GM21737 (cell line): Measurements from ENCODE around the gene EPHB2.

Experiments
- ATAC-seq: cut with Tn5 transposase; IDR thresholded peaks from one replicate; pipeline ENCODE4 v1.9.1; 2021; ENCODE audit warnings: mild to moderate bottlenecking, moderate library complexity; ENCODE audit not compliant: unreplicated experiment

Gene EPHB2

GRCh38 chr1:22721122-22721873, 10.7 kb downstream of the EPHB2 start:
- no peak for ATAC-seq

GRCh38 chr1:22722901-22723550, 12.4 kb downstream of the EPHB2 start:
- ATAC-seq, result no peak

GRCh38 chr1:22727873-22728272, 17.2 kb downstream of the EPHB2 start:
- ATAC-seq, result no peak

- ATAC-seq, result no peak
Observed at GRCh38 chr1:22728751-22729399, 18.2 kb downstream of the EPHB2 start.

GRCh38 chr1:22729400-22729773, 18.7 kb downstream of the EPHB2 start:
- ATAC-seq, result no peak

DNA sequence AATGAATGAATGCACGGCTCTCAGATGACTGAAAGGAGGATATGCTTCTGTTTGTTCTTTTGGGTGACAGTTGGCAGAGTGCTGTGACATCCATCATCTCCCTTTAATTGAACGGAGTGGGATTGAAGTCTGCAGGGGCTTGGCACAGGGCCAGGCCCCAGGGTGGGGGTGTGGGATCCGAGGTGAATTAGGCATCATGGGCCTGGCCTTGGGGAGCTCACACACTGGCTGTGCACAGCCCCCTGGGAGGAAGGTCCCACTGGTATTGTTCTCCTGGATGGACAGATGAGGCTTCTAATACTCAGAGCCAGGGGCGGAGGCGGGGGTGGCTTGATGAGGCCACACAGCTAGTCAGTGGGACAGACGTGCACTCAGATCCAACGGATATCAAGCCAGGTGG, 19.3 kb downstream of the EPHB2 start:
- ATAC-seq, result no peak

DNA sequence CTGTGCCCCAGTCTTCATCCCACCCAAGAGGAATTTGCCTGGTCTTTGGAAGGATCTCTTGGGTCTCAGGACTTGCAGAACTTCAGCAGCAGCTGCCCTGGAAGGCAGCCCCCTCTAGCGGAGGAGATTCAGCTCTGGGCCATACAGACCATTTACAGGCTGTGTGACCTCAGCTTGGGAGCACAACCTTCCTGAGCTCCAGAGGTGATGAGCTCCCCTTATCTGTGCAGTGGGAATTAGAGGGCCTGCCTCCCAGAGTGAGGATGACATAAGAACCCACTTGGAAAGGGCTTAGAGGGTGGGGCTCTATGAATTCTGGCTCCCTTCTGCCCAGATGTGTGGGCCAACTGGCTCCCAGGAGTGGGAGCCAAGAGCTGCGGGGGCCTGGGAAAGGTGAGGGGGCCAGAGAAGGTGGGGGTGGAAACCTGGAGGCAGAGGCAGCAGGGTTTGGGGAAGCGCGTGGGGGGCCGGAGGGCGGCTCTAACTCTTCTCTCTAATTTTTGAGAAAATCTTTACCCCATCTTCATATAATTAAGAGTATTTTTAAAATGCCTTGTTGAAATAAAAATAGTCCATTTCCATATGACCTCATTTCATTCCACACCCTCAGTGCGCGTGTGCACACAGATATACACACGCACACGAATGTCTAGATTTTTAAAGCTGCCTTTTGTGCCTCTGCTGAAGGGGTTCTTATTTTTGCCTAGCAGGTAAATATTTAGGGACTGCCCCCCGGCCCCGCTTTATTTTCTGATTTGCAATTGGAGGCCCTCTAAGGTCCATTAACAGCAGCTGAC, 21.5 kb downstream of the EPHB2 start:
- no peak for ATAC-seq

DNA sequence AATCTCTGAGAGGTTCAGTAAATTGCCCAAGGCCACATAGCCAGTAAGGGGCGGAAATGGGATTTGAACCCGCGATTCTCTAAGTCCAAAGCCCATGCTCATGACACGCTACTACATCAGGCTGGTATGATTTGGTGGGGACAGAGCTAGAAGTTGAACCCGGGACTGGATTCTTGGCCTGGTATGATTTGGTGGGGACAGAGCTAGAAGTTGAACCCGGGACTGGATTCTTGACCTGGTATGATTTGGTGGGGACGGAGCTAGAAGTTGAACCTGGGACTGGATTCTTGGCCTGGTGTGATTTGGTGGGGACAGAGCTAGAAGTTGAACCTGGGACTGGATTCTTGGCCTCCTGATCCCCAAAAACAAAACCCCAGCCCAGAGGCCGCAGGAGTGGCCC, 23.0 kb downstream of the EPHB2 start:
- no peak for ATAC-seq

DNA sequence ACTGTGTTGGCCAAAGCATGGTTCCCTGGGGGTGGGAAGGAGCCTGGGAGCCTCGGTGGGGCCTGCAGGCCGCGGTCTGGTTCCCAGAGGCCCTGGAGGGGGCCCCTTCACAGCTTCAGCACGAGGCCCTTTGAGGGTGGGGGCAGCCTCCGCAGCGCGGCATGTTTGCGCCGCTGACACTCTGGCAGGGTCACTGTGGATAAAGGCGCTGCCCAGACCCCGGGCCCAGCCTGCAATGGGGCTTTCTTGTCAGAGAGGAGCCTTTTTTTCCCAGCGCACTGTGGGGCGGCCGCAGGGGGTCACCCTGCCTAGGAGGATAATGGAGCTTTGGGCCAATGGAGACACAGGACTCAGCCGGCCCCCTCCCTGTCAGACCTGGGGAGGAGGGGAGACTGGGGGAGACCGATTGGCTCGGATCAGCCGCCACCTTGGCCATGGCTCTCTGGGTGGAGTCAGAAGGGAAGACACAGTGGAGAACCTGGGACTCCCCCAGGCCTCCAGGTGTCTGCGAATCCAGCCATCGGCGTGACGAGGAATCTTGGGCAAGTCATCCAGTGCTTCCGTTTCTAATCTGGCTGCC, 26.0 kb downstream of the EPHB2 start:
- no peak for ATAC-seq

DNA sequence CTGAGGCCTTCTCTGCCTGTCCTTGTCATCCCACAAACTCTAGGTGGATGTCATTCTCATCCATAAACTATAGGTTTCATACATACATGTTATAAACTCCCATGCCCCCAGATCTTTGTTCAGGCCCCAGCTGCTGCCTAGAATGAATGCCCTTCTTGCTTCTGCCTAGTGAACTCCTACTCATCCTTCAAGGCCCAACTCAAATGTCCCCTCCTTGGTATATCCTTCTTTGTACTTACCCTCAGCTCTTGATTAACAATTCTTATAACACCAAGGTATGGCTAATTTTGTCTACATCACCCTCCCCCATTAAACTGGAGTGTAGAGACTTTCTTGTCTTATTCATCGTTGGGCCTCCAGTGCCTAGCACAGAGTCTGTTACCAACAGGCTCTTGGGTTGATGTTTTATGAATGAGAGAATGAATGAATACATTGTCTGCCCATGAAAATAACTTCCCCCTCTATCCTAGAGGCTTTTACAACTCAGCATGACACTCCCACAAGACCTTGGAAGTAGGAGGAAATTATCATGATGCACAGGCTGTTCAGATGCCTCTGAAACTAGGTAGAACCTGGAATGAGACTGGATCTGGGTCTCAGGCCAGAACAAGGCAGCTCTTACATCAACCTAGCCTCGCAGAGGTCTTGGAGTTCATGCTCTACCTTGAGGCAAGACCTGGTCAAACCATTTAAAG, 26.9 kb downstream of the EPHB2 start:
- ATAC-seq, result no peak

GRCh38 chr1:22738069-22738435, 27.4 kb downstream of the EPHB2 start:
- ATAC-seq, result no peak

- ATAC-seq, result no peak
Observed at GRCh38 chr1:22738522-22738921, 27.9 kb downstream of the EPHB2 start.

- ATAC-seq, result no peak
Observed at GRCh38 chr1:22739648-22740385, 29.2 kb downstream of the EPHB2 start.

DNA sequence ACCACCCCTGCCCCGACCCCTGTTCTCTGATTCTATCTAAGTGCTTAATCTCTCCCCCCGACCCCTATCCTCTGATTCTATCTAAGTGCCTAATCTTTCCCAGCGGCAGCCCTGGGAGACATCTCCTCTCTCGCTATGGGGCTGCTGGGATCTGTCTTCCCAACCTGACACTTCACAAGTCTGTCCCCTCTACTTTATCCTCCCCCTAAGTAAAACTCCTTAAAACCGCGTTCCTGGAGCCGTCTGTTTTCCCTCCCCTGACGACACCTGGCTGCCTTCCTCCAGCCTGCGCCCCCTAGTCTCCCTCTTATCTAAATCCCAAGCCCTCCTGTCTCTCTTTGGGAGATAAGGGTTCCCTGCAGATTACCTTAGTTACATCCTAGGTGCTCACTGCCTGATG, 30.5 kb downstream of the EPHB2 start:
- ATAC-seq, result no peak

DNA sequence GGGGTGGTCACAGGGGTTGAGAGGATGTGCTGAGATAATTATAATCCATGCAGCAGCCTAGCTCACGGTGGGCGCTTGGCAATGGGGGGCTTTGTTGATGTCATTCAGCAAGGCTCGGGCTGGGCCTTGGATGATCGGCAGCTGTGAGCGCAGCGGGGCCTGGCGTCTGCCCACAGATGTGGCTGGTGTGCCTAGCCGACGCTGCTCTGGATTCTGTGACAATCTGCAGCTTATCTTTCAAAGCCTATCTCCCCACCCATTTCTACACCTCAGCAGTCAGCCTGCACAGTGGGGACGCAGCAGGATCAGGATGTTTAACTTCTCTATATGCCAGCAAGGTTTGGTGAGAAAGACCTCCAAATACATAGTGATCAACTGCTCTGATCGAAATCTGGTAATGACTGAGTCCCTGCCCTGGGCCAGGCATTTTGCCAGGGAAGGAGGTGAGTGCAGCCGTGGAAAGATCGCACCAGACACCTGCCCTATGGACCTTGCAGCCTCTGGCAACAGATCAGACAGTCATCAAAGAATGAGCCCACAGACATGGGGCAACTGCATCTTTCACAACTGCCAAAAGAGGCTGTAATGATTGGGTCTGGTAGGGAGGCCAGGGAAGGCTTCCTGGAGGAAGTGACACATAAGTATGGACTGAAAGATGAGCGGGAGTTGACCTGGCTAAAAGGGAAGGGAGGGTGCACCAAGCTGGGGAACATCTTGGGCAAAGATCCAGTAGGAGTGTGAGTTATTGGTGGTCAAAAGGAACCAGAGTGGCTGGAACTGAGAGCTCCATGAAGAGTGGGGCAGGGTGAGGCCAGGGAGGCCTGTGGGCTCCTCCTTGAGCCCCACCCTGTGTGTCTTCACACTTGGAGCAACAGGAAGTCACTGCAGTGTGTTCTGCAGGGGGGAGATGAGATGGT, 35.3 kb downstream of the EPHB2 start:
- no peak for ATAC-seq

DNA sequence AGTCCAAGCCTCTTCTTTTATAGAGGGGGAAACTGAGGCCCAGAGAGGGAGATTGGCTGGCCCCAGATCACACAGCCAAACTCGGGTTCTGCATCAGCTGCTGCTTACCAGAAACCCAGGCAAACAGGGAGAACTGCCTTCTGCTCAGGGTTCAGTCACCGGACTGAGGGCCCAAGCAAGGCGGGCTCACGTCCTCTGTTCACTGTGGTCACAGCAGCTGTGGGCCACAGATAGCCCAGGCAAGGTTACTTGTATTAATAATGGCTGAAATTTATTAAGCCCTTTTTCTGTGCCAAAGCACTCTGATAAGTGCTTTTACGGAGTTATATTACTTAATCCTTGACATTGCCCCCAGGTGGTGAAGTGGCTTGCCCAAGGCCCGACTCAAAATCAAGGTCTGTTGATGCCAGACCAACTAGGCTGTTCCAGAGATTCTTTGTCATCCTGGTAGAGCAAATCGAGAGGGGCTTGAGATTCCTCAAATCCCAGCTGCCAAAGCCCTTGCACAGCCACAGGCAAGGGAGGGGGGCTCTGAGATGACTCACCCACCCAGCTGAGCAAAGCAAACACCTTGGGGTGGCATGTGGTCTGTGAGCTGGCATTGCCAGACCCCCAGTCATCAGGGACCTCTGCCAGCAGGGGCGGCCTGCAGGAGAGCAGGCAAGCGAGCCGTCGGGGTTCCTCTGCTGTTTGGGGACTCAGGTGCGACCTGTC, 36.5 kb downstream of the EPHB2 start:
- no peak for ATAC-seq

DNA sequence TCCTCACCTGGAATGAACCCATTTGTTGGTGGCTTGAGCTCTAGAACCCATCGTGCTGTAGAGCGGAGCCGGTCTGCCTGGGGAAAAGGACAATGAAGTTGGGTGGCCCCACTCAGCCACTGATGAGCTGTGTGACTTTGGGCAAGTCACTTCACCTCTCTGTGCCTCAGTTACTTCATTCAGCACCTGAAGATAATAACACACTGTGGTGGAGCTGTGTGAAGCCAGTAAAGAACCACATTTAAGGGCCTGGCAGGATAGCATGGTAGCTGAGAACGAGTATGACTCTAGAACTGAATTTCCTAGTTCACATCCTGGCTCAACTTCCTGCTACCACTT, 37.1 kb downstream of the EPHB2 start:
- no peak for ATAC-seq

GRCh38 chr1:22749503-22749902, 38.9 kb downstream of the EPHB2 start:
- no peak for ATAC-seq
